H1 (cell line): ENCODE results near the gene KCTD21. TPM values are rescaled to one million over a fixed set of nuclear protein-coding genes. Genes with fewer than 3 reads are reported as not detected.

Experiments used
- BCL11A ChIP-seq, 2 experiments: IDR thresholded peaks; one replicate each; pipeline ENCODE4 v1.6.1; 2011; ENCODE audit warnings: low read depth in 2 of 2, low read length in 2 of 2, mild to moderate bottlenecking in 2 of 2
- KDM4A ChIP-seq: IDR thresholded peaks from one replicate; pipeline ENCODE4 v1.7.1; 2012; ENCODE audit warnings: low read depth, mild to moderate bottlenecking, moderate library complexity, low read length, inconsistent platforms; ENCODE audit not compliant: severe bottlenecking
- polyA plus RNA-seq, 7 experiments: library from polyadenylated mRNA; depleted of rRNA in 3 of 7; stranded (reverse) in 5 of 7; unstranded in 2 of 7; fragments of >200 nt in 5 of 7; fragments of 200-250 nt in 2 of 7; gene quantifications; 1 replicate in 5 of 7; 2 replicates in 1 of 7; 4 replicates in 1 of 7; pipeline versions ENCODE4 v1.2.1 to v1.2.3, GENCODE V29; 2011 to 2013; ENCODE audit warnings: missing spikeins in 2 of 7, mixed read lengths in 2 of 7
- total RNA-seq: library from RNA; stranded (reverse); fragmentation: NEBNext Ultra II Directional; extraction: Animal tissue kit (Norgen Biotek cat#: 25700); gene quantifications from 2 replicates; pipeline ENCODE4 v1.2.1, GENCODE V29; 2021

KCTD21 gene
- total and polyA plus RNA-seq, 2 of the 8 experiments (the other 6 are each of a cell fraction or from before 2014, with no cell fraction given) = 3.2 to 4.1 TPM

- no peak for TF ChIP-seq BCL11A (IDR thresholded peaks at IDR 0.05; ENCODE audit: low read depth in 2 of 2, low read length in 2 of 2)
- TF ChIP-seq KDM4A = no peak
Observed at GRCh38 chr11:78132475-78132874, 56.0 kb downstream of the KCTD21 start (continued).
